GM23248 (cell line): ENCODE data around the gene ZNF653.

Source experiments
- EZH2 ChIP-seq: fragments of 200-600 bp; sonication (generic); IDR thresholded peaks from 2 replicates; pipeline ENCODE4 v1.6.1; 2018; ENCODE audit warnings: antibody characterized with exemption, mild to moderate bottlenecking; ENCODE audit not compliant: insufficient read depth, poor library complexity, severe bottlenecking
- EZH2phosphoT487 ChIP-seq: fragments of 200-600 bp; sonication (generic); IDR thresholded peaks from 2 replicates; pipeline ENCODE4 v1.6.1; 2018; ENCODE audit warnings: antibody characterized with exemption, moderate library complexity, mild to moderate bottlenecking, low read depth; ENCODE audit not compliant: insufficient read depth

DNA sequence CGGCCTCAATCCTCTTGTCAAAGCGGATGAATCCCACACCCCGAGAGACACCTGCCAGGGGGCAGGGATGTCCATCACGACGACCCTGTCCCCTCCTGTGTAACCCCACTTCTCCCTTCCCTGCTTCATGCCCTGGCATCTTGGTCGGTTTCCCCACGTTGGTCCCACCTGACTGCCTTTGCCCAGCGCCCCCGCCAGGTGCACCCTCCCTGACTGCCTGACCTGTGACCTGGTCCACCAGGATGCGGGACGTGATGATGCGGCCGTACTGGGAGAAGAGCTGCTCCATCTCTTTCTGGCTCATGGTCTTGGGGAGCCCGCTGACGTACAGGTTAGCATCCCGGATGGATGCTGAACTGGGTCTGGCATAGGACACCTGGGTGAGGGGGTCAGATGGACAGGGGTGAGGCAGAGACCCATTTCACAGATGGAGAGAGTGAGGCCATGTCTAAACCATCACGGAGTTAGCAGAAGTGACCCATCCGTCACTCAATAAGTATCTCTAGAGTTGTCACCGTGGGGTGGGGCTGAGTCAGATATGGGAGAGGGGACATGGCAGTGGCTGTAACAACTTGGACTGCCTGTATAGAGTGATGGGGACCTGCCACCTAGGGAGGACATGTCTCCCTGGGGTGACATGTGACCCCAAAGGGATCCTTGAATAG is 47.3 kb downstream of the ZNF653 start:
- no peak for TF ChIP-seq EZH2
- no peak for TF ChIP-seq EZH2phosphoT487
